IMR-90 (cell line): ENCODE data around the gene IL1RAPL1. TPM values are rescaled to one million over a fixed set of nuclear protein-coding genes. Genes with fewer than 3 reads are reported as not detected.

Experiments used
- ATAC-seq: fragments of 200-7000 bp; cut with Tn5 transposase; 2 replicates; pipeline ENCODE4 v1.9.1; 2020; ENCODE audit warnings: low read depth, mild to moderate bottlenecking, moderate library complexity
- BruUV-seq: library from RNA; stranded (reverse); fragments of 400-500 nt; replicated peaks from 2 replicates; lab custom pipeline; 2021; lab: Mats Ljungman, UMichigan
- CTCF ChIA-PET: fragments of 300-600 bp; formaldehyde crosslinking; extraction: SDS; loops from one replicate; lab custom pipeline; 2021; ENCODE audit warnings: antibody characterized with exemption; lab: Yijun Ruan, JAX
- POLR2A ChIA-PET: fragments of 300-600 bp; sonication (Branson Sonifier 250); formaldehyde crosslinking; loops from one replicate; lab custom pipeline; 2022; ENCODE audit warnings: antibody characterized with exemption; ENCODE audit not compliant: unreplicated experiment; lab: Charles Lee
- DNase-seq: peaks from one replicate; pipeline ENCODE4 v3.0.0; 2013
- H2AFZ ChIP-seq: replicated peaks from 2 replicates; pipeline ENCODE3; 2013; ENCODE audit warnings: low read length, mild to moderate bottlenecking; ENCODE audit not compliant: poor library complexity
- H2AK5ac ChIP-seq: 2 replicates; pipeline ENCODE4 v1.6.1; 2013; ENCODE audit warnings: low read depth, low read length, inconsistent platforms
- H2AK9ac ChIP-seq: replicated peaks from 2 replicates; pipeline ENCODE3; 2013; ENCODE audit warnings: mild to moderate bottlenecking, low read depth, low read length, moderate library complexity; ENCODE audit not compliant: poor library complexity
- H2BK120ac ChIP-seq: 2 replicates; pipeline ENCODE4 v1.6.1; 2013; ENCODE audit warnings: low read depth, low read length, inconsistent platforms
- H2BK15ac ChIP-seq: 3 replicates; pipeline ENCODE4 v1.6.1; 2013; ENCODE audit warnings: low read depth, low read length, inconsistent platforms
- H2BK20ac ChIP-seq: 2 replicates; pipeline ENCODE4 v1.6.1; 2013; ENCODE audit warnings: low read depth, mild to moderate bottlenecking, inconsistent platforms, low read length, moderate library complexity
- H2BK5ac ChIP-seq: 2 replicates; pipeline ENCODE4 v1.6.1; 2013; ENCODE audit warnings: mild to moderate bottlenecking, low read depth, low read length, inconsistent platforms; ENCODE audit not compliant: poor library complexity, severe bottlenecking
- H3K14ac ChIP-seq: replicated peaks from 2 replicates; pipeline ENCODE4 v1.6.1; 2013; ENCODE audit warnings: low read depth, low read length, inconsistent platforms
- H3K18ac ChIP-seq: 2 replicates; pipeline ENCODE4 v1.6.1; 2013; ENCODE audit warnings: low read depth, low read length, control low read depth
- H3K23ac ChIP-seq: 2 replicates; pipeline ENCODE4 v1.6.1; 2013; ENCODE audit warnings: low read depth, low read length, inconsistent platforms
- H3K27ac ChIP-seq: 2 replicates; pipeline ENCODE4 v1.5.1; 2013; ENCODE audit warnings: mild to moderate bottlenecking, control low read depth, low read length; ENCODE audit not compliant: insufficient read depth
- H3K27me3 ChIP-seq: 2 replicates; pipeline ENCODE4 v1.6.1; 2013; ENCODE audit warnings: low read length; ENCODE audit not compliant: control insufficient read depth, insufficient read depth
- H3K36me3 ChIP-seq: 2 replicates; pipeline ENCODE4 v1.6.1; 2013; ENCODE audit warnings: low read length, mixed read lengths; ENCODE audit not compliant: control insufficient read depth, insufficient read depth
- H3K4ac ChIP-seq: 2 replicates; pipeline ENCODE4 v1.6.1; 2013; ENCODE audit warnings: low read depth, low read length, inconsistent platforms
- H3K4me1 ChIP-seq: 2 replicates; pipeline ENCODE4 v1.6.1; 2013; ENCODE audit warnings: low read length, mixed read lengths; ENCODE audit not compliant: control insufficient read depth, insufficient read depth
- H3K4me2 ChIP-seq: 2 replicates; pipeline ENCODE4 v1.6.1; 2013; ENCODE audit warnings: low read depth, mild to moderate bottlenecking, control low read depth, low read length, moderate library complexity
- H3K4me3 ChIP-seq: 2 replicates; pipeline ENCODE4 v1.5.1; 2013; ENCODE audit warnings: low read depth, mild to moderate bottlenecking, control low read depth, low read length, moderate library complexity; ENCODE audit not compliant: insufficient read depth
- H3K56ac ChIP-seq: 2 replicates; pipeline ENCODE4 v1.6.1; 2013; ENCODE audit warnings: low read length, inconsistent platforms; ENCODE audit not compliant: insufficient read depth; ENCODE audit errors: extremely low read depth
- H3K79me1 ChIP-seq, 2 experiments: 2 replicates each; pipeline ENCODE4 v1.6.1; 2013; ENCODE audit warnings: low read length in 2 of 2, inconsistent platforms in 1 of 2, low read depth in 1 of 2
- H3K9ac ChIP-seq: 2 replicates; pipeline ENCODE4 v1.6.1; 2013; ENCODE audit warnings: low read depth, low read length, control low read depth
- H3K9me1 ChIP-seq: 2 replicates; pipeline ENCODE4 v1.6.1; 2013; ENCODE audit warnings: low read length, inconsistent platforms; ENCODE audit not compliant: insufficient read depth
- H3K9me3 ChIP-seq: 2 replicates; pipeline ENCODE4 v1.6.1; 2013; ENCODE audit warnings: low read length; ENCODE audit not compliant: control insufficient read depth, insufficient read depth
- H4K20me1 ChIP-seq: 2 replicates; pipeline ENCODE4 v1.6.1; 2013; ENCODE audit warnings: low read length, inconsistent platforms; ENCODE audit not compliant: insufficient read depth
- H4K5ac ChIP-seq: 2 replicates; pipeline ENCODE4 v1.6.1; 2013; ENCODE audit warnings: mild to moderate bottlenecking, low read depth, low read length, control low read depth
- H4K8ac ChIP-seq, 2 experiments: 2 replicates each; pipeline ENCODE4 v1.6.1; 2013; ENCODE audit warnings: low read depth in 2 of 2, low read length in 2 of 2, control low read depth in 1 of 2, inconsistent platforms in 1 of 2
- H4K91ac ChIP-seq: 2 replicates; pipeline ENCODE4 v1.6.1; 2013; ENCODE audit warnings: low read depth, low read length, inconsistent platforms; ENCODE audit not compliant: insufficient read depth
- BHLHE40 ChIP-seq: fragments of 150-350 bp; IDR thresholded peaks from 2 replicates; pipeline ENCODE4 v1.6.1; 2016; ENCODE audit warnings: mild to moderate bottlenecking, low read depth, low read length
- CHD1 ChIP-seq: IDR thresholded peaks from 2 replicates; pipeline ENCODE4 v1.6.1; 2012; ENCODE audit warnings: low read depth, low read length, improper control_type of control experiment
- ELK1 ChIP-seq: fragments of 150-350 bp; IDR thresholded peaks from 2 replicates; pipeline ENCODE4 v1.6.1; 2016; ENCODE audit warnings: low read depth, mild to moderate bottlenecking, low read length, moderate library complexity, borderline replicate concordance
- MAZ ChIP-seq: IDR thresholded peaks from 2 replicates; pipeline ENCODE4 v1.6.1; 2012; ENCODE audit warnings: low read depth, mild to moderate bottlenecking, low read length, improper control_type of control experiment, moderate library complexity, borderline replicate concordance
- POLR2A ChIP-seq: IDR thresholded peaks from 2 replicates; pipeline ENCODE4 v1.6.1; 2012; ENCODE audit warnings: mild to moderate bottlenecking, low read depth, low read length
- RCOR1 ChIP-seq: IDR thresholded peaks from 2 replicates; pipeline ENCODE4 v1.6.1; 2012; ENCODE audit warnings: mild to moderate bottlenecking, low read length, improper control_type of control experiment; ENCODE audit not compliant: insufficient replicate concordance
- SMC3 ChIP-seq: fragments of 150-350 bp; IDR thresholded peaks from 2 replicates; pipeline ENCODE4 v1.6.1; 2016; ENCODE audit warnings: low read depth, mild to moderate bottlenecking, antibody characterized with exemption, low read length, moderate library complexity
- USF2 ChIP-seq: fragments of 150-350 bp; IDR thresholded peaks from 2 replicates; pipeline ENCODE4 v1.6.1; 2017; ENCODE audit warnings: mild to moderate bottlenecking, antibody characterized with exemption, low read length, low read depth
- WGBS, 2 experiments: methylation state at CpG; one replicate each; pipeline versions ENCODE4 v1.1.5 to v1.1.7; 2013; ENCODE audit warnings: missing lambda C conversion rate in 2 of 2; ENCODE audit not compliant: insufficient read length in 1 of 2; ENCODE audit errors: extremely low coverage in 2 of 2; 5-methylcytosine and 5-hydroxymethylcytosine counted together
- dilution Hi-C: fragments of 300-500 bp; cut with HindIII; formaldehyde crosslinking; loops from one replicate; pipeline ENCODE4 v1.14.3; 2018; ENCODE audit warnings: low sequenced_read_pairs; ENCODE audit not compliant: unreplicated experiment
- in situ Hi-C: fragments of 300-500 bp; cut with MboI; formaldehyde crosslinking; loops from 3 replicates; pipeline ENCODE4 v1.14.3; 2019; ENCODE audit warnings: low sequenced_read_pairs, inconsistent platforms, mixed read lengths
- intact Hi-C: fragments of 100-400 bp; cut with micrococcal nuclease; formaldehyde crosslinking; loops from 2 replicates; pipeline ENCODE4 v1.10.0; 2022
- polyA plus RNA-seq, 3 experiments: library from polyadenylated mRNA; depleted of rRNA; stranded (reverse); fragments of >200 nt; gene quantifications; 2 replicates each; pipeline ENCODE4 v1.2.3, GENCODE V29; 2012; ENCODE audit warnings: low replicate concordance in 1 of 3
- total RNA-seq: library from RNA; depleted of rRNA; stranded (reverse); fragments of >200 nt; gene quantifications from 2 replicates; pipeline ENCODE4 v1.2.3, GENCODE V29; 2012

IL1RAPL1 gene
- total and polyA plus RNA-seq, 2 of the 4 experiments (the other 2 are of a cell fraction), result 1.5 to 9.0 TPM

- H3K14ac ChIP-seq, result no peak overlapping the region
- no peak overlapping the region for H3K4ac ChIP-seq
- no peaks in the 10 kb centered on the region for H3K79me1 ChIP-seq
- no peaks in the 10 kb centered on the region; the same call in 1 of the 2 replicates for H3K9me1 ChIP-seq
- no peak overlapping the region for H3K4me2 ChIP-seq
- TF ChIP-seq CHD1, result no peak
- TF ChIP-seq USF2, result no peak
- TF ChIP-seq RCOR1, result no peak
- no peak for TF ChIP-seq ELK1
- TF ChIP-seq MAZ, result no peak
- TF ChIP-seq POLR2A, result no peak
- no peak for TF ChIP-seq BHLHE40
- no peak for TF ChIP-seq SMC3
- ChIA-PET CTCF (interaction anchor here (0.6 kb wide), 1 partner anchor 181 kb away, joined by 4 read pairs; no protein-coding TSS in a partner anchor), POLR2A (no interaction called here)
- ATAC-seq (no peak), DNase-seq (no peak)
- no peak overlapping the region for H4K5ac ChIP-seq
- BruUV-seq, result no TSS peak
- no peak overlapping the region for H2AK9ac ChIP-seq
- intact Hi-C loops (no loop called here), dilution Hi-C loops (no loop called here), in situ Hi-C loops (no loop called here)
- no peak overlapping the region for H2BK20ac ChIP-seq
- 90% methylated on average over 2 of the region's 2 CpGs; no CpG with 5 or more reads in 1 of the 2 experiments for WGBS, 2 experiments
- H3K9ac ChIP-seq, result no peak overlapping the region
- no peak overlapping the region for H3K56ac ChIP-seq
- no peak overlapping the region for H2BK15ac ChIP-seq
- H2AFZ ChIP-seq, result no peak overlapping the region
- no peaks in the 10 kb centered on the region for H3K27me3 ChIP-seq
- no peak overlapping the region for H3K27ac ChIP-seq
- no peak overlapping the region for H3K18ac ChIP-seq
- no peak overlapping the region for H2AK5ac ChIP-seq
- H3K4me1 ChIP-seq, result 0 out of 2 replicates have a peak, but pooled peaks cover 2% of the 10 kb centered on the region
- H4K20me1 ChIP-seq, result no peaks in the 10 kb centered on the region
- no peak overlapping the region for H2BK5ac ChIP-seq
- H4K8ac ChIP-seq, result no peak overlapping the region
- no peaks in the 10 kb centered on the region for H3K36me3 ChIP-seq
- H4K91ac ChIP-seq, result no peak overlapping the region
- no peak overlapping the region for H3K4me3 ChIP-seq
- no peak overlapping the region for H2BK120ac ChIP-seq
- no peaks in the 10 kb centered on the region for H3K9me3 ChIP-seq
- no peak overlapping the region for H3K23ac ChIP-seq
These were observed 656.7 kb downstream of the IL1RAPL1 start for GRCh38 chrX:29243942-29244341.
